GM13977 (cell line): Measurements from ENCODE around the gene RFC3.

Experiments
- DNase-seq: peaks from one replicate; pipeline ENCODE4 v3.0.0; 2012; ENCODE audit warnings: low spot score
- CTCF ChIP-seq: IDR thresholded peaks from 2 replicates; pipeline ENCODE4 v1.5.1; 2012; ENCODE audit warnings: mild to moderate bottlenecking, control low read depth; ENCODE audit not compliant: insufficient read depth; ENCODE audit errors: extremely low read depth, missing control alignments
- in situ Hi-C: fragments of 300-500 bp; cut with MboI; formaldehyde crosslinking; loops from one replicate; pipeline ENCODE4 v1.12.0; 2022; ENCODE audit warnings: low sequenced_read_pairs, low pct_unique_long_range_greater_than_20kb, mixed read lengths, inconsistent platforms; ENCODE audit not compliant: unreplicated experiment

The RFC3 gene

GRCh38 chr13:33828431-33829129 is 10.6 kb downstream of the RFC3 start:
- DNase-seq = no peak
- TF ChIP-seq CTCF = no peak
- in situ Hi-C loops = no loop called here

GRCh38 chr13:33832872-33833271 is 14.9 kb downstream of the RFC3 start:
- in situ Hi-C loops = no loop called here
- no peak for TF ChIP-seq CTCF

GRCh38 chr13:33838647-33839046 is 20.7 kb downstream of the RFC3 start:
- in situ Hi-C loops = no loop called here
- DNase-seq = no peak
- no peak for TF ChIP-seq CTCF

More at GRCh38 chr13:33832872-33833271, 14.9 kb downstream of the RFC3 start:
- no peak for DNase-seq

DNA sequence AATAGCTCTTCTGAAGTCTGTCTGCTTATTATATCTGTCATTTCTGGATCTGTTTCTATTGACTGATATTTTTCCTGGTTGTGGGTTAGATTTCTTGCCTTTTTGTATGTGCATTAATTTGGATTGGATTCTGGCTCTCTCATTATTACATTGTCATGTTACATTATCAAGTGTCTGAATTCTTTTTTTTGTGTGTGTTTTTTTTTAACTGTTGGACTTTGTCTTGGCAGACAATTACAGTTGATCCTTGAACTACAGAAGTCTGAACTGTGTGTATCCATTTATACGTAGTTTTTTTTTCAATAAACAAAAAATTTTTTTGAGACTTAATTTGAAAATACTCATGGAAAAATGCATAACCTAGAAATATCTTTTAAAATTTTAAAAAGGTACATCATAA is 22.5 kb downstream of the RFC3 start:
- TF ChIP-seq CTCF = no peak
- in situ Hi-C loops = no loop called here
- no peak for DNase-seq

- in situ Hi-C loops = no loop called here
- TF ChIP-seq CTCF = no peak
These were observed 24.3 kb downstream of the RFC3 start for GRCh38 chr13:33842207-33842606.

GRCh38 chr13:33842986-33843385 is 25.0 kb downstream of the RFC3 start:
- no peak for TF ChIP-seq CTCF
- DNase-seq = no peak
- in situ Hi-C loops = no loop called here

More at GRCh38 chr13:33842207-33842606, 24.3 kb downstream of the RFC3 start:
- no peak for DNase-seq
